ENCODE results near the gene TMEM127. TPM values are rescaled to one million over a fixed set of nuclear protein-coding genes. Genes with fewer than 3 reads are reported as not detected.

TMEM127 gene, protein sequence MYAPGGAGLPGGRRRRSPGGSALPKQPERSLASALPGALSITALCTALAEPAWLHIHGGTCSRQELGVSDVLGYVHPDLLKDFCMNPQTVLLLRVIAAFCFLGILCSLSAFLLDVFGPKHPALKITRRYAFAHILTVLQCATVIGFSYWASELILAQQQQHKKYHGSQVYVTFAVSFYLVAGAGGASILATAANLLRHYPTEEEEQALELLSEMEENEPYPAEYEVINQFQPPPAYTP
- total RNA-seq (72.3 TPM), polyA plus RNA-seq (ENCODE audit: insufficient read depth, low read depth, low replicate concordance) (37.4 TPM)
- long read RNA-seq, donor 1, full-length matches to known transcripts = 8 of 8 reads
- long read RNA-seq, donor 1, partial matches to known transcripts = 0 of 8 reads
- long read RNA-seq, donor 1, other reads (novel, unspliced or antisense) = 0 of 8 reads
- long read RNA-seq, donor 2, full-length matches to known transcripts = 12 of 21 reads
- long read RNA-seq, donor 2, partial matches to known transcripts = 9 of 21 reads
- long read RNA-seq, donor 2, other reads (novel, unspliced or antisense) = 0 of 21 reads
- long read RNA-seq, donor 3, full-length matches to known transcripts = 24 of 24 reads
- long read RNA-seq, donor 3, partial matches to known transcripts = 0 of 24 reads
- long read RNA-seq, donor 3, other reads (novel, unspliced or antisense) = 0 of 24 reads
- long read RNA-seq, donor 4, full-length matches to known transcripts = 12 of 17 reads
- long read RNA-seq, donor 4, partial matches to known transcripts = 5 of 17 reads
- long read RNA-seq, donor 4, other reads (novel, unspliced or antisense) = 0 of 17 reads
- long read RNA-seq, donor 5, full-length matches to known transcripts = 1 of 1 reads
- long read RNA-seq, donor 5, partial matches to known transcripts = 0 of 1 reads
- long read RNA-seq, donor 5, other reads (novel, unspliced or antisense) = 0 of 1 reads
- long read RNA-seq, donor 6, partial matches to known transcripts = 0 of 1 reads
- long read RNA-seq, donor 6, other reads (novel, unspliced or antisense) = 0 of 1 reads
- long read RNA-seq, donor 7, full-length matches to known transcripts = 37 of 87 reads
- long read RNA-seq, donor 7, partial matches to known transcripts = 3 of 87 reads
- long read RNA-seq, donor 7, other reads (novel, unspliced or antisense) = 47 of 87 reads
- long read RNA-seq, donor 8, full-length matches to known transcripts = 14 of 22 reads
- long read RNA-seq, donor 8, partial matches to known transcripts = 8 of 22 reads
- long read RNA-seq, donor 8, other reads (novel, unspliced or antisense) = 0 of 22 reads
- long read RNA-seq, donor 9, full-length matches to known transcripts = 8 of 8 reads
- long read RNA-seq, donor 9, partial matches to known transcripts = 0 of 8 reads
- long read RNA-seq, donor 9, other reads (novel, unspliced or antisense) = 0 of 8 reads
- long read RNA-seq, donor 10, full-length matches to known transcripts = 9 of 14 reads
- long read RNA-seq, donor 10, partial matches to known transcripts = 5 of 14 reads
- long read RNA-seq, donor 10, other reads (novel, unspliced or antisense) = 0 of 14 reads

DNA sequence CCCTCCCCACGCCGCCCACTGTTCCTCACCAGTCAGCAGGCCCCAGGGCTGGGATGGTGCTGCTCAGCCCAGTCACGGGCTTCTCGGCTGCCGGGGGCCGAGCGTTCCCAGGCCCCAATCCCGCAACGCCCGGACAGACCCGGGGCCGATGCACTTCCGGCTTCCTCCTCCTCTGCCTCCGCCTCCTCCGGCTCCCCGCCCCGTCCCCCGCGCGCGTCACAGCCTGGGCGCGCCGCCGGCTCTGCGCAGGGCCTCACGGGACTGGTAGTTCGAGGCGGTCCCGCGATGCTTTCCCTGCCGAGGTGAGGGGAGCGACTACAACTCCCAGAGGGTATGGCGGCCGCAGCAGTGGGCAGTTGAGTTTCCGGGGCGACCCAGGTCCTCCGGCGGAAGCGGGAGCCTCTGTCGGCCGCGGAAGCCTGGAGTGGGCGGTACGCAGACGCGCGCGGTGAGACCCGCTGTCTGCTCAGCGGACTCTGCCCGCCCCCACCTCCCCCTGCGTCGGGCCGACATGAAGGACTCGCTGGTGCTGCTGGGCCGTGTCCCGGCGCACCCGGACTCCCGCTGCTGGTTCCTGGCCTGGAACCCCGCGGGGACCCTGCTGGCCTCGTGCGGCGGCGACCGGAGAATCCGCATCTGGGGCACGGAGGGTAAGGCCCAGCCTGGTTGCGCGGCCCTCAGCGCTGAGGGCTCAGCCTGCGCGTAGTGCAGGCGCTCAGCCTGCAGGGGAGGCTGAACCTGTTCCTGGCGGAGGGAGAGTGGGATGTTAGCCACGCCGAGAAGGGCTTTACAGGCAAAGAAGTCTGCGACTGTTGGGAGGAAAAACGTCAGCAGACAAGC is at the start of gene TMEM127, which contains the start of gene CIAO1:
Gene TMEM127 (minus strand): TSS at position 158 of the 840 bp plus-strand sequence. CDS start 616 bp downstream, outside the sequence.
Gene CIAO1 (plus strand): TSS at position 386 of the 840 bp plus-strand sequence. CDS start 126 bp downstream, at position 512.
- Histone ChIP-seq H3K4me1 (ENCODE audit: control insufficient read depth in 2 of 3, insufficient read depth in 2 of 3, low read depth in 1 of 3, low read length in 3 of 3) (peaks cover 8 to 32% (median 28%) of the 10 kb centered on the region in 3 donors), H3K27ac (ENCODE audit: low read depth in 2 of 2, low read length in 2 of 2) (peak within 1 kb of the TSS; percentile 95), H3K27me3 (ENCODE audit: control insufficient read depth, insufficient read depth, low read length) (no peaks in the 10 kb centered on the region), H3K4me3 (ENCODE audit: low read length in 3 of 3) (peak within 1 kb of the TSS; percentile 90 to 97 (median 95)), H3K36me3 (ENCODE audit: control insufficient read depth in 2 of 3, insufficient read depth in 3 of 3, low read length in 3 of 3) (peaks cover 7 to 30% (median 20%) of the 10 kb centered on the region in 3 donors), H3K9ac (ENCODE audit: low read length in 3 of 3) (peak within 1 kb of the TSS; percentile 88 to 96 (median 93)), H3K9me3 (ENCODE audit: control insufficient read depth in 2 of 3, insufficient read depth in 1 of 3, low read length in 3 of 3) (no peaks in the 10 kb centered on the region)
- DNase-seq (peak; percentile 99 to 100 (median 99)), FAIRE-seq (no peak)
- intact Hi-C loops (cut with DNase I) = no loop called here
- TF ChIP-seq, protein P1, sequence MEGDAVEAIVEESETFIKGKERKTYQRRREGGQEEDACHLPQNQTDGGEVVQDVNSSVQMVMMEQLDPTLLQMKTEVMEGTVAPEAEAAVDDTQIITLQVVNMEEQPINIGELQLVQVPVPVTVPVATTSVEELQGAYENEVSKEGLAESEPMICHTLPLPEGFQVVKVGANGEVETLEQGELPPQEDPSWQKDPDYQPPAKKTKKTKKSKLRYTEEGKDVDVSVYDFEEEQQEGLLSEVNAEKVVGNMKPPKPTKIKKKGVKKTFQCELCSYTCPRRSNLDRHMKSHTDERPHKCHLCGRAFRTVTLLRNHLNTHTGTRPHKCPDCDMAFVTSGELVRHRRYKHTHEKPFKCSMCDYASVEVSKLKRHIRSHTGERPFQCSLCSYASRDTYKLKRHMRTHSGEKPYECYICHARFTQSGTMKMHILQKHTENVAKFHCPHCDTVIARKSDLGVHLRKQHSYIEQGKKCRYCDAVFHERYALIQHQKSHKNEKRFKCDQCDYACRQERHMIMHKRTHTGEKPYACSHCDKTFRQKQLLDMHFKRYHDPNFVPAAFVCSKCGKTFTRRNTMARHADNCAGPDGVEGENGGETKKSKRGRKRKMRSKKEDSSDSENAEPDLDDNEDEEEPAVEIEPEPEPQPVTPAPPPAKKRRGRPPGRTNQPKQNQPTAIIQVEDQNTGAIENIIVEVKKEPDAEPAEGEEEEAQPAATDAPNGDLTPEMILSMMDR (IDR thresholded peaks at IDR 0.05; ENCODE audit: borderline replicate concordance, extremely low read depth, insufficient read depth) = no peak

DNA sequence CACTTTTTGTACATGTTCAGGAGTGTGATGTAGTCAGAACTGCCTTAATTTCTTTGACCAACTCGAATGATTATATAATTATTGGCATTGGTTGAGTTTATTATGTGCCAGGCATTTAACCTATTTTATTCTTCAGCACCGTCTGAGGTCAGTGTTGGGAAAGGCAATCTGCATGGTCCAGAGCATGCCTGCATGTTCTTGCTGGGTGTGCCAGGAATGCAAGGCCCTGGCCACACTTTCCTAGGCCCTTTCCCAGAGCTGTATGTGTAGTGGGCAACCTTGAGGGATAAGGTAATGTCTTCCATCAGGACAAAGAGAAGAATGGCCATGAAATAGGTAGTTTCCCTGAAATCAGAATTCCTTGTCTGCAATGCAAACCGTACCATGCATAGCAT is 49.2 kb upstream of the TMEM127 start:
- no peaks in the 10 kb centered on the region for H3K27me3 ChIP-seq (ENCODE audit: control insufficient read depth, insufficient read depth, low read length)
- intact Hi-C loops (cut with DNase I) = no loop called here
- TF ChIP-seq, protein P1 (IDR thresholded peaks at IDR 0.05; ENCODE audit: borderline replicate concordance, extremely low read depth, insufficient read depth) = no peak
- DNase-seq (no peak), FAIRE-seq (no peak)
- no peak overlapping the region for H3K9ac ChIP-seq (ENCODE audit: low read length in 3 of 3)
- no peak overlapping the region for H3K27ac ChIP-seq (ENCODE audit: low read depth in 2 of 2, low read length in 2 of 2)
- no peaks in the 10 kb centered on the region for H3K36me3 ChIP-seq (ENCODE audit: control insufficient read depth in 2 of 3, insufficient read depth in 3 of 3, low read length in 3 of 3)
- H3K4me1 ChIP-seq (ENCODE audit: control insufficient read depth in 2 of 3, insufficient read depth in 2 of 3, low read depth in 1 of 3, low read length in 3 of 3) = no peaks in the 10 kb centered on the region
- no peak overlapping the region for H3K4me3 ChIP-seq (ENCODE audit: low read length in 3 of 3)
- H3K9me3 ChIP-seq (ENCODE audit: control insufficient read depth in 2 of 3, insufficient read depth in 1 of 3, low read length in 3 of 3) = no peaks in the 10 kb centered on the region
